HG03521 (cell line): ENCODE measurements around the gene CDKL2.
"Not testable (repeated sequence)": the region's sequence is repeated elsewhere in the genome, so short reads cannot be mapped to it uniquely, and the experiment has no call there.

ENCODE experiments used
- ATAC-seq: cut with Tn5 transposase; IDR thresholded peaks from one replicate; pipeline ENCODE4 v1.9.1; 2021; ENCODE audit warnings: mild to moderate bottlenecking, moderate library complexity; ENCODE audit not compliant: unreplicated experiment

The CDKL2 gene

DNA sequence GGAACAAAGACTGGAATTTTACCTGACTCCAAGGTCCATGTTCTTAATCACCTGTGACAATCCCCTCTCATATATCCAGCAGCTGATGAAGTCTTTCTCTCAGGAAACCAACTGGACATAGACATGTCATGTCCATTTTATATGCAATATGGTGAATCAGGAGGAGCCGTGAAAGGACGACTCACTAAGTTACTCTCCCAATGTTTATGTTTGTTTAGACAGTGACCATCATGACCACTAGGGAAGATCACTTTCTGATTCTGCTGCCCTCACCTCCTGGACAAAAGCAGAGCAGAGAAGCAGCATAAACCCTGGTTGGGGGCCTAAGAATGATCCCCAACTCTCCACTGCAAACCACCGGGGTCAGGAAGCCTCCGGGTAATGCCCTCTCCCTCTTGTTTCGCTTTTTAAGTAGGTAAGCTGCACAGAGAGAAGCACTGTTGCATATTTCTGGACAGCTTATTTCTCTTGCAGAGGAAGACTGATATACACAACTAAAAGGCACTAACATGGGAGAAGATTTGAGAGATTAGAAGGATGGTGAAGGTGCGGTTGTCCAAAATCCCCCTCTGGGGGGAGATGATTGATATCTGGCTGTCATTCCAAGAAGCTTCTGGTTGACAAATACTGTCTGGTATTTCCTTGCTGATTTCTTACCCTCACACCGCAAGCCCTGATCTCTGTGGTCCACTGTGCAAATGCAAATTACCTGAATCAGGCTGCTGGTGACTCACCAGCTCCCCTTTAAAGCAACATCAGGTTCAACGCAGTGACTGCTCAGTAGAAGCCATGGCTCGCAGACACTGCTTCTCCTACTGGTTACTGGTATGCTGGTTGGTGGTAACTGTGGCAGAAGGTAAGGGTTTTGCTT is 74.8 kb downstream of the CDKL2 start, which contains the start of gene ODAPH:
TSS of gene ODAPH (plus strand) at position 773 of the 871 bp plus-strand sequence. CDS start at position 790, 17 bp downstream.
- ATAC-seq, result peak; percentile 88

- no peak for ATAC-seq
Measured at GRCh38 chr4:75552452-75552851, 77.9 kb downstream of the CDKL2 start.

- ATAC-seq, result no peak
Measured at GRCh38 chr4:75549019-75549418, 81.3 kb downstream of the CDKL2 start.

DNA sequence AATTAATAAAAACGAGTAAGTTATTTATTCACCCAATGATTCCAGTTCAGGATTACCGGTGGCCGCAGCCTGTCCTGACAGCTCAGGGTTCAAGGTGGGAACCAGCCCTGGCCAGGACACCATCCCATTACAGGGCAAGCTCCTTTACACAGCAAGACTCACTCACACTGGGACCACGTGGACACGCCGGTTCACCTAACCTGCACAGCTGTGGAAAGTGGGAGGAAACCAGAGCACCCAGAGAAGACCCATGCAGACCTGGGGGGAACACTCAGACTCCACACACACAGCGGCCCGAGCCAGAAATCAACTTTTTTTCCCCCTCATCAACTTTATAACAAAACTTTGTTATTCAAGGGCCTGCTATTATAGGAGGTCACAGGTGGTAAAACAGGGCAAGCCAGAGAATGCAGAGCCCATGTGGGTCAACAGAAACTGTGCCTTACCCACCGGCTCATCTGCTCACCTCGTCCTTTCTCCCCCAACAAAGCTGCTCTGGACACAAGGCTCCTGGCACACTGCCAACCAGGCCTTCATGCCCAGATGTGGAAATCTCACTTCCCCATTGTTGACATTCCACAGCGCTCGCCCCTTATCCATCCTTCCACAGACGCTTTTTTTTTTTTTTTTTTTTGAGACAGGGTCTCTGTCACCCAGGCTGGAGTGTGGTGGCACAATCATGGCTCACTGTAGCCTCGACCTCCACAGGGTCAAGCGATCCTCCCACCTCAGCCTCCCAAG is 82.5 kb downstream of the CDKL2 start:
- no peak for ATAC-seq

DNA sequence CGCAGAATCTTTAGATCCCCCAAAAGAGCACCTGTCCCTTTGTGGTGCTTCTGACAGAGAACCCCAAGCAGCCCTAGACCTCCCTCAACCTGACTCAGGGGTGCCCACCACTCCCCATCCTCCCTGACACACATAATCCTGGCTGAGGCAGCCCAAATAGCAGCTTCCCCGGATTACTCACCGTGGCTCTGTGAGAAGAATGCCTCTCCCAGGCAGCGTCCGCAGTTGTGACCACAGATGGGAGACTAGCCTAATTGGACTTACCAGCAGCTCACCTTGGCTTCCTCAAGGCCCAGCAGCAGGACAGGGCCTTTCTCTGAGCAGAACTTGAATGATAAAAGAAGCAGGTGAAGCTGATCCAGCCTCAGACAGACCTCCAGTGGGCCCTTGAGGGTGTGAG is 84.8 kb downstream of the CDKL2 start:
- no peak for ATAC-seq

GRCh38 chr4:75544870-75545269 is 85.5 kb downstream of the CDKL2 start:
- ATAC-seq, result no peak

- ATAC-seq, result not testable (repeated sequence)
Measured at GRCh38 chr4:75544220-75544619, 86.1 kb downstream of the CDKL2 start.

DNA sequence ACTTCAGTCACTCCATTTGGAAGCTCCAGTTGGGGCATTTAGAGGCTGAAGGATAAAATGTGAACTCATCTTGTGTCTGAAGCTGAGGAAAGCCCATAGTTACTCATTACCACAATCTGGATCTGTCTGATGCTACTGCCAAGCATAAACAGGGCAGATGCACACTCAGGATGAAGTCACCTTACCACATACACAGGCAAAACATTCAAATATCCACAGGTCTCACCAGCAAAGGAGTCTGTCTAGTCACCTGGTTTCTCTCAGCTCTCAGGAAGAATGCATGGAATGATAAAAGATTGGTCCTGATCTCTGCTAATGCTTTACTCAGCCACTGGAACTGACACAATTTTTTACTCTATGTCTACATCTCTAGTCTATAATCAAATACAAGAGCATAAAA is 87.5 kb downstream of the CDKL2 start:
- ATAC-seq, result no peak

- ATAC-seq, result not testable (repeated sequence)
Measured at GRCh38 chr4:75537308-75537707, 93.0 kb downstream of the CDKL2 start.

- not testable (repeated sequence) for ATAC-seq
Measured at GRCh38 chr4:75533926-75534325, 96.4 kb downstream of the CDKL2 start.

DNA sequence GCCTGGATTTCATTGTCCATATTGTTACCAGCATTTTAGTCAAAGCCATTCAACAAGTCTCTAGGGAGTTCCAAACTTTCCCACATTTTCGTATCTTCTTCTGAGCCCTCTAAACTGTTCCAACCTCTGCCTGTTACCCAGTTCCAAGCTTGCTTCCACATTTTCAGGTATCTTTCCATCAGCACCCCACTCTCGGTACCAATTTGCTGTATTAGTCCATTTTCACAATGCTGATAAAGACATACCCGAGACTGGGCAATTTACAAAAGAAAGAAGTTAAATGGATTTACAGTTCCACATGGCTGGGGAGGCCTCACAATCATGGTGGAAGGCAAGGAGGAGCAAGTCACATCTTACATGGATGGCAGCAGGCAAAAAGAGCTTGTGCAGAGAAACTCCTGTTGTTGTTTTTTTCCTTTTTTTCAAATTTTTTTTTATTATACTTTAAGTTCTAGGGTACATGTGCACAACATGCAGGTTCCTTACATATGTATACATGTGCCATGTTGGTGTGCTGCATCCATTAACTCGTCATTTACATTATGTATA is 96.9 kb downstream of the CDKL2 start:
- not testable (repeated sequence) for ATAC-seq

DNA sequence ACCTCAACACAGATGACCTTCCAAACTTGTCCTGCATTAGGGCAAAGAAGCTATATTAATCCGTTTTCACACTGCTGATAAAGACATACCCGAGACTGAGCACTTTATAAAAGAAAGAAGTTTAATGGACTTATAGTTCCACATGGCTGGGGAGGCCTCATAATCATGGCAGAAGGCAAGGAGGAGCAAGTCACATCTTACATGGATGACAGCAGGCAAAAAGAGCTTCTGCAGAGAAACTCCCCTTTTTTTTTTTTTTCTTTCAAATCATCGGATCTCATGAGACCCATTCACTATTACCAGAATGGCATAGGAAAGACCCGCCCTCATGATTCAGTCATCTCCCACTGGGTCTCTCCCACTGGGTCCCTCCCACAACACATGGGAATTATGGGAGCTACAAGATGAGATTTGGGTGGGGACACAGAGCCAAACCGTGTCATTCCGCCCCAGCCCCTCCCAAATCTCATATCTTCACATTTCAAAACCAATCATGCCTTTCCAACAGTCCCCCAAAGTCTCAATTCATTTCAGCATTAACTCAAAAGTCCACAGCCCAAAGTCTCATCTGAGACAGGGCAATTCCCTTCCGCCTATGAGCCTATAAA is 98.7 kb downstream of the CDKL2 start:
- ATAC-seq, result not testable (repeated sequence)

- ATAC-seq, result no peak
Measured at GRCh38 chr4:75530556-75531322, 99.6 kb downstream of the CDKL2 start.
